NB4 (cell line): Measurements from ENCODE around the gene MBL2.
A peak's percentile ranks its signal among the peaks of the same experiment; 100 is the strongest.

Source experiments
- DNase-seq: peaks from one replicate; pipeline ENCODE4 v3.0.0; 2010; ENCODE audit warnings: low read depth
- H3K4me3 ChIP-seq: one replicate; pipeline ENCODE4 v1.5.1; 2011; ENCODE audit warnings: mild to moderate bottlenecking, low read depth, low read length, moderate library complexity
- MAX ChIP-seq: IDR thresholded peaks from 2 replicates; pipeline ENCODE4 v1.6.1; 2011; ENCODE audit warnings: low read depth, low read length
- MYC ChIP-seq: IDR thresholded peaks from 2 replicates; pipeline ENCODE4 v1.6.1; 2011; ENCODE audit warnings: low read depth, low read length
- POLR2A ChIP-seq: IDR thresholded peaks from 2 replicates; pipeline ENCODE4 v1.6.1; 2011; ENCODE audit warnings: mild to moderate bottlenecking; ENCODE audit not compliant: insufficient read length; ENCODE audit errors: extremely low read depth
- TF ChIP-seq, protein P1 (sequence below): IDR thresholded peaks from one replicate; pipeline ENCODE4 v1.5.1; 2012; ENCODE audit warnings: low read depth, low read length

Gene MBL2

DNA sequence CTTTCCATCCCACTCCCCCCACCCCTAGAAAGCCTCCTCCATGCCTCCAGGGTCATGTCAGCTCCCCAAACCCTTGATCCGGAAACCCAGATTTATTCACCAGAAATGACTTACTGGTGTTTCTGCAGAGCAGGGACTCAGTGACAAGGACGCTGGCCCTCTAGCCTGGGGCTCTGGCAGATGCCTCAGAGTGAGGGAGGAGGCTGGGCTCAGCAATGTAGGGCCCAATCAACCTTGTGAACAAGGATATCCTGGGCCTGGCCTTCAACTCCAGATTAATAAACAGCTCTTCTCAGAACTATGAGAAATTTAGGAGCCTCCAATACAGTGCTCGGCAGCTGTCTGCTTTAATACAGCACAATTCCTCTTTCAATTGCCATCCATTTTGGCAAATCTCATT, at the start of gene MBL2:
TSS of gene MBL2 (minus strand) at position 162 of the 400 bp plus-strand sequence. CDS start 1,149 bp downstream, outside the sequence.
- H3K4me3 ChIP-seq: no peak within 1 kb of the TSS
- DNase-seq: no peak
- TF ChIP-seq MYC: no peak
- TF ChIP-seq MAX: no peak
- no peak for TF ChIP-seq POLR2A
- TF ChIP-seq, protein P1, sequence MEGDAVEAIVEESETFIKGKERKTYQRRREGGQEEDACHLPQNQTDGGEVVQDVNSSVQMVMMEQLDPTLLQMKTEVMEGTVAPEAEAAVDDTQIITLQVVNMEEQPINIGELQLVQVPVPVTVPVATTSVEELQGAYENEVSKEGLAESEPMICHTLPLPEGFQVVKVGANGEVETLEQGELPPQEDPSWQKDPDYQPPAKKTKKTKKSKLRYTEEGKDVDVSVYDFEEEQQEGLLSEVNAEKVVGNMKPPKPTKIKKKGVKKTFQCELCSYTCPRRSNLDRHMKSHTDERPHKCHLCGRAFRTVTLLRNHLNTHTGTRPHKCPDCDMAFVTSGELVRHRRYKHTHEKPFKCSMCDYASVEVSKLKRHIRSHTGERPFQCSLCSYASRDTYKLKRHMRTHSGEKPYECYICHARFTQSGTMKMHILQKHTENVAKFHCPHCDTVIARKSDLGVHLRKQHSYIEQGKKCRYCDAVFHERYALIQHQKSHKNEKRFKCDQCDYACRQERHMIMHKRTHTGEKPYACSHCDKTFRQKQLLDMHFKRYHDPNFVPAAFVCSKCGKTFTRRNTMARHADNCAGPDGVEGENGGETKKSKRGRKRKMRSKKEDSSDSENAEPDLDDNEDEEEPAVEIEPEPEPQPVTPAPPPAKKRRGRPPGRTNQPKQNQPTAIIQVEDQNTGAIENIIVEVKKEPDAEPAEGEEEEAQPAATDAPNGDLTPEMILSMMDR: no peak

- H3K4me3 ChIP-seq: no peak overlapping the region
- no peak for DNase-seq
- TF ChIP-seq, protein P1: no peak
- TF ChIP-seq MAX (no peak), POLR2A (no peak), MYC (no peak)
Observed at GRCh38 chr10:52820309-52820708, 47.7 kb upstream of the MBL2 start.

GRCh38 chr10:52818019-52818418, 45.4 kb upstream of the MBL2 start:
- peak; percentile 66 for DNase-seq
- no peak overlapping the region for H3K4me3 ChIP-seq
- TF ChIP-seq MYC: no peak
- no peak for TF ChIP-seq MAX
- TF ChIP-seq, protein P1: peak; percentile 69
- no peak for TF ChIP-seq POLR2A

DNA sequence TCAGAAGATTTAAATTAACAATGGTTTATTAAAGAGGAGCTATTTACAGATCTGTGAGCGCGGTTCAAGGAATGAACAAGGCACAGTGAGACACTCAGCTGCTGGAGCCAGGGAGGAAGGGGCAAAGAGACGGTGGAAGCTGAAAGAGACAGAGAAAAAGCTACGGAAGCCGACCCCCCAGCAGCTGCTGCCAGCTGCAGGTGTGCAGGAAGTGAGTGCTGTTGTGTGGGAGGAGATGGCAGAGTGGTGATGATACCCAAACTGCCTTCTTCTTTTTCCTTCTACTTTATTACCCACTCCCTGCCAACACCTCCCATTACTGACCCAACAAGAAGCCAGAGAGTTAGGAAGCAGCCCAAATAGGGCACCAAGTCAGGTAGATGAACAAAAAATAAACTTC, 41.9 kb upstream of the MBL2 start:
- no peak for DNase-seq
- TF ChIP-seq POLR2A (no peak), MYC (no peak), MAX (no peak)
- TF ChIP-seq, protein P1: no peak
- H3K4me3 ChIP-seq: no peak overlapping the region

GRCh38 chr10:52811776-52812175, 39.2 kb upstream of the MBL2 start:
- H3K4me3 ChIP-seq: no peak overlapping the region

More at GRCh38 chr10:52811776-52812175, 39.2 kb upstream of the MBL2 start:
- TF ChIP-seq, protein P1: no peak
- TF ChIP-seq MYC (no peak), POLR2A (no peak), MAX (no peak)
- no peak for DNase-seq
